Suprapubic skin (tissue), 4 donors: ENCODE data around the gene TMEM131. TPM values are rescaled to one million over a fixed set of nuclear protein-coding genes. Genes with fewer than 3 reads are reported as not detected.
"Not testable (repeated sequence)": the region's sequence is repeated elsewhere in the genome, so short reads cannot be mapped to it uniquely, and the experiment has no call there.

Source experiments
- DNase-seq, 2 donors: peaks; one replicate each; pipeline ENCODE4 v3.0.0-alpha.2; 2019; ENCODE audit warnings: low spot score in 2 of 2
- H3K27ac ChIP-seq: fragments of 200-600 bp; sonication (generic); one replicate; pipeline ENCODE4 v1.5.1; 2019
- H3K27me3 ChIP-seq: fragments of 200-600 bp; sonication (generic); one replicate; pipeline ENCODE4 v1.5.1; 2019
- H3K36me3 ChIP-seq: fragments of 200-600 bp; sonication (generic); one replicate; pipeline ENCODE4 v1.5.1; 2019
- H3K4me1 ChIP-seq: fragments of 200-600 bp; sonication (generic); one replicate; pipeline ENCODE4 v1.5.1; 2019
- H3K4me3 ChIP-seq: fragments of 200-600 bp; sonication (generic); one replicate; pipeline ENCODE4 v1.5.1; 2019; ENCODE audit warnings: mild to moderate bottlenecking
- H3K9me3 ChIP-seq: fragments of 200-600 bp; sonication (generic); one replicate; pipeline ENCODE4 v1.5.1; 2019
- CTCF ChIP-seq, 2 donors: fragments of 200-600 bp in 1 of 2; fragments of 450-650 bp in 1 of 2; sonication (generic) in 1 of 2; IDR thresholded peaks; one replicate each; pipeline ENCODE4 v1.5.1; 2016 to 2019; ENCODE audit warnings: antibody characterized with exemption in 2 of 2, mild to moderate bottlenecking in 1 of 2, moderate library complexity in 1 of 2
- EP300 ChIP-seq: sonication (generic); formaldehyde crosslinking; IDR thresholded peaks from one replicate; pipeline ENCODE4 v1.6.1; 2017; ENCODE audit warnings: antibody characterized with exemption
- POLR2A ChIP-seq, 2 donors: fragments of 450-650 bp; IDR thresholded peaks; one replicate each; pipeline ENCODE4 v1.6.1; 2017; ENCODE audit warnings: antibody characterized with exemption in 2 of 2, mild to moderate bottlenecking in 2 of 2, moderate library complexity in 2 of 2
- POLR2AphosphoS5 ChIP-seq, 3 donors: sonication (generic); formaldehyde crosslinking; IDR thresholded peaks; one replicate each; pipeline ENCODE4 v1.6.1; 2017; ENCODE audit warnings: antibody characterized with exemption in 3 of 3
- WGBS: methylation state at CpG from one replicate; pipeline ENCODE4 v1.1.5; 2018; 5-methylcytosine and 5-hydroxymethylcytosine counted together
- total RNA-seq, 4 donors: library from RNA; depleted of rRNA; stranded (reverse); fragments of >200 nt; gene quantifications; one replicate each; pipeline ENCODE4 v1.1.0, GENCODE V29; 2016

TMEM131 gene
- total RNA-seq, 4 donors from 2014 or later, result 39.7 to 117 (median 42.5) TPM

DNA sequence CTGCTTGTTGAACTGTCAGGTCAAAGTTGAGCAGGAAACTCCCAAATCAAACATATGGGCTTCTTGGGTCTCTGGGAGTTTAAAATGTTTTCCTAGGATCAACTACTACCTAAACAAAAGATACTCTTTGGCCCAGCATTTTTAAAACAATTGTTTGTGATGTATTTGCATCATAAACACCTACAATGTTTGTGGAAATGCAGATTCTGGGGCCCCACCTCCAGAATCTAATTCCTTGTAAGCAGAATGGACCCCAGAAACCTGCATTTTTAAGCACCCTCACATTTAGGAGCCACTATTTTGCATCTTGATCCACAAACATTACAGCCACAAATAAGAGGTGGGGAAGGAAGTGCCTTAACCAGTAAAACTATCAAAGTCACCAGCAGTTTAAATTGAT lies 104.1 kb downstream of the TMEM131 start:
- H3K36me3 ChIP-seq, result peaks cover 15% of the 10 kb centered on the region
- no peaks in the 10 kb centered on the region for H3K27me3 ChIP-seq

DNA sequence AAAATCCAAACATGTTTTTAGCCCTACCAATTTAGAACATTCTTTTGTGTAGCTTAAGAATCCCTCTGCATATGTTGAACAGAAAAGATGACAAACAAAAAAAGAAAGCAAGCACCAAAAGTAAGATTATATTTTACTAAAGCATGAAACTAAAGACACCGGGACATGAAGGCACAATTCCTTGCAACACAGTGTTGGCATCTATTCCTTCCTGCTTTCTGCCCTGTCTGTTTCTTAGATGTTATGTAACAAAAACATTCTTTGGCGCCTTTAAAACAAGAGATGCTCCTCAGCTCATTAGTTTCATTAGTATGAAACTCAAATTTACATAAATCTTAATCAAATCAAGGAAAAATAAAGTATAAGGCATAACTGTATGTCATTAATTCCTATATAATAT lies 106.6 kb downstream of the TMEM131 start:
- 40% methylated on average over 2 of the region's 2 CpGs for WGBS
- Histone ChIP-seq H3K27ac (no peak overlapping the region), H3K9me3 (no peaks in the 10 kb centered on the region), H3K4me3 (no peak overlapping the region), H3K4me1 (no peaks in the 10 kb centered on the region), H3K36me3 (peaks cover 26% of the 10 kb centered on the region), H3K27me3 (no peaks in the 10 kb centered on the region)
- TF ChIP-seq POLR2A (IDR thresholded peaks at IDR 0.05), result no peak
- TF ChIP-seq POLR2AphosphoS5 (IDR thresholded peaks at IDR 0.05), result no peak
- no peak for TF ChIP-seq EP300
- no peak for TF ChIP-seq CTCF (IDR thresholded peaks at IDR 0.05)
- DNase-seq, result no peak

More for the DNA sequence above, 104.1 kb downstream of the TMEM131 start:
- Histone ChIP-seq H3K4me1 (no peaks in the 10 kb centered on the region), H3K4me3 (no peak overlapping the region), H3K27ac (no peak overlapping the region), H3K9me3 (no peaks in the 10 kb centered on the region)
- TF ChIP-seq EP300 (no peak), CTCF (IDR thresholded peaks at IDR 0.05) (no peak), POLR2AphosphoS5 (IDR thresholded peaks at IDR 0.05) (no peak), POLR2A (IDR thresholded peaks at IDR 0.05) (no peak)
- no peak for DNase-seq

GRCh38 chr2:97885841-97886240 lies 109.9 kb downstream of the TMEM131 start:
- Histone ChIP-seq H3K4me3 (no peak overlapping the region), H3K9me3 (no peaks in the 10 kb centered on the region), H3K27me3 (no peaks in the 10 kb centered on the region), H3K36me3 (peaks cover 26% of the 10 kb centered on the region), H3K4me1 (no peaks in the 10 kb centered on the region), H3K27ac (no peak overlapping the region)
- no peak for DNase-seq
- TF ChIP-seq POLR2AphosphoS5 (IDR thresholded peaks at IDR 0.05), result no peak
- no peak for TF ChIP-seq CTCF (IDR thresholded peaks at IDR 0.05)
- no peak for TF ChIP-seq EP300
- TF ChIP-seq POLR2A (IDR thresholded peaks at IDR 0.05), result no peak

DNA sequence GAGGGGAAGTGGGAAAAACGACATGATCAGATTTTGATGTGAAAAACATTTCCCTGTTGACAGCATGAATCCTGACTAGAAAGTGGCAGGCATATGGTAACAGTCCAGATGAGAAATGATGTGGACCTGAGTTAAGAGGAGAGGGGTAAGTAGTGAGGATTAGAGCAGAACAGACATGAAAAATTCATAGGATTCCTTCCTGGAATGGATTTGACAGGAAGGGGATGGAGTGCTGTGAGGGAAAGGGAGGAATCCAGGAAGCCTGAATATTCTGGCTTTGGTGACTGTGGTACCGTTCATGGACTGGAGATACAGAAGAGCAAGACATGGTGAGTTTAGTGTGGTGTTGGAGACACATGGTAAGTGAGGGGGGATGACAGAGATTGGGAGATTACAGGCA lies 115.4 kb downstream of the TMEM131 start:
- TF ChIP-seq EP300 (no peak), POLR2A (IDR thresholded peaks at IDR 0.05) (no peak), POLR2AphosphoS5 (IDR thresholded peaks at IDR 0.05) (no peak), CTCF (IDR thresholded peaks at IDR 0.05) (no peak)
- no peaks in the 10 kb centered on the region for H3K9me3 ChIP-seq
- no peak overlapping the region for H3K27ac ChIP-seq
- WGBS, result 38% methylated on average over 2 of the region's 2 CpGs
- no peak overlapping the region for H3K4me3 ChIP-seq
- H3K4me1 ChIP-seq, result no peaks in the 10 kb centered on the region
- H3K27me3 ChIP-seq, result no peaks in the 10 kb centered on the region
- no peaks in the 10 kb centered on the region for H3K36me3 ChIP-seq
- DNase-seq, result no peak

- 95% methylated on average over 3 of the region's 3 CpGs for WGBS
- DNase-seq, result no peak
- Histone ChIP-seq H3K4me3 (no peak overlapping the region), H3K36me3 (no peaks in the 10 kb centered on the region), H3K27me3 (no peaks in the 10 kb centered on the region), H3K4me1 (no peaks in the 10 kb centered on the region), H3K9me3 (no peaks in the 10 kb centered on the region), H3K27ac (no peak overlapping the region)
- TF ChIP-seq EP300 (no peak), CTCF (IDR thresholded peaks at IDR 0.05) (no peak), POLR2A (IDR thresholded peaks at IDR 0.05) (no peak), POLR2AphosphoS5 (IDR thresholded peaks at IDR 0.05) (no peak)
Observed at GRCh38 chr2:97878865-97879264, 116.9 kb downstream of the TMEM131 start.

DNA sequence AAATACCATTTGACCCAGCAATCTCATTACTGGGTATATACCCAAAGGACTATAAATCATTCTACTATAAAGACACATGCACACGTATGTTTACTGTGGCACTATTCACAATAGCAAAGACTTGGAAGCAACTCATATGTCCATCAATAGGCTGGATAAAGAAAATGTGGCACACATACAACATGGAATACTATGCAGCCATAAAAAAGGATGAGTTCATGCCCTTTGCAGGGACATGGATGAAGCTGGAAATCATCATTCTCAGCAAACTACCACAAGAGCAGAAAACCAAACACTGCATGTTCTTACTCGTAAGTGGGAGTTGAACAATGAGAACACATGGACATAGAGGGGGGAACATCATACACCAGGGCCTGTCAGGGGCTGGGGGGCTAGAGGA lies 117.4 kb downstream of the TMEM131 start:
- not testable (repeated sequence) for H3K27me3 ChIP-seq, H3K4me3 ChIP-seq, DNase-seq, H3K4me1 ChIP-seq, H3K27ac ChIP-seq, H3K36me3 ChIP-seq, H3K9me3 ChIP-seq
- WGBS, result 98% methylated on average over 2 of the region's 2 CpGs
